ENCODE data around the gene DRD4. TPM values are rescaled to one million over a fixed set of nuclear protein-coding genes. Genes with fewer than 3 reads are reported as not detected.

Gene DRD4
- total and polyA plus RNA-seq, 2 of the 8 experiments (the other 6 are each of a cell fraction or from before 2014, with no cell fraction given) = 3.4 to 4.9 TPM

- Histone ChIP-seq H4K91ac (replicated peaks; ENCODE audit: insufficient read length, low read length) (no peak overlapping the region), H3K9ac (replicated peaks in 1 of 4; ENCODE audit: extremely low read depth in 1 of 4, low read depth in 3 of 4, low read length in 3 of 4) (no peak overlapping the region; a peak in 1 of 7 replicates), H3K23ac (ENCODE audit: insufficient read length) (no peak overlapping the region), H2BK12ac (ENCODE audit: low read depth, low read length) (no peak overlapping the region), H2AK5ac (ENCODE audit: low read depth, low read length) (no peak overlapping the region), H2BK5ac (ENCODE audit: low read depth, low read length) (no peak overlapping the region), H3K36me3 (ENCODE audit: control insufficient read depth in 2 of 4, insufficient read depth in 4 of 4, low read length in 3 of 4) (peaks cover 30 to 79% (median 57%) of the 10 kb centered on the region in 4 experiments), H3K9me3 (ENCODE audit: insufficient read depth in 2 of 2, low read depth in 1 of 2, low read length in 1 of 2) (no peaks in the 10 kb centered on the region), H2BK15ac (ENCODE audit: low read length) (no peak overlapping the region), H4K20me1 (replicated peaks in 1 of 2; ENCODE audit: control insufficient read depth in 1 of 2, insufficient read depth in 2 of 2, low read length in 2 of 2) (peaks cover 4 to 15% of the 10 kb centered on the region in 2 experiments), H4K8ac (ENCODE audit: extremely low read depth, insufficient read depth, low read length) (no peak overlapping the region), H3K4me3 (ENCODE audit: extremely low read depth in 1 of 4, insufficient read depth in 2 of 4, low read depth in 3 of 4, low read length in 4 of 4) (no peak overlapping the region), H3K4me1 (replicated peaks in 1 of 4; ENCODE audit: control insufficient read depth in 3 of 4, insufficient read depth in 4 of 4, low read length in 3 of 4) (no peaks in the 10 kb centered on the region), H3K27me3 (replicated peaks in 1 of 4; ENCODE audit: control insufficient read depth in 3 of 4, extremely low read depth in 1 of 4, insufficient read depth in 3 of 4, low read length in 3 of 4) (no peaks in the 10 kb centered on the region), H3K27ac (ENCODE audit: low read depth, low read length) (no peak overlapping the region; the same call in 1 of the 2 replicates), H3K79me1 (ENCODE audit: low read depth, low read length) (peaks cover 4% of the 10 kb centered on the region; the same call in 1 of the 2 replicates), H3K56ac (replicated peaks; ENCODE audit: insufficient read length, low read depth, low read length) (no peak overlapping the region), H3K4me2 (ENCODE audit: insufficient read depth in 1 of 2, low read depth in 2 of 2, low read length in 2 of 2) (no peak overlapping the region), H2BK20ac (ENCODE audit: low read length) (no peak overlapping the region), H2BK120ac (replicated peaks; ENCODE audit: low read depth, low read length) (no peak overlapping the region), H3K79me2 (ENCODE audit: control insufficient read depth in 1 of 2, insufficient read depth in 2 of 2, low read length in 2 of 2) (no peaks in the 10 kb centered on the region), H4K5ac (ENCODE audit: insufficient read length, low read depth, low read length) (no peak overlapping the region), H3K23me2 (ENCODE audit: low read depth, low read length) (no peaks in the 10 kb centered on the region), H3K18ac (ENCODE audit: extremely low read depth, low read length) (no peak overlapping the region), H3K14ac (ENCODE audit: insufficient read length) (no peak overlapping the region), H2AFZ (ENCODE audit: low read length) (no peak overlapping the region), H3K4ac (replicated peaks; ENCODE audit: insufficient read length, low read depth, low read length) (no peak overlapping the region)
- DNase-seq (ENCODE audit: low read depth in 1 of 2, low spot score in 2 of 2) = no peak
- FAIRE-seq = no peak
- WGBS, 2 experiments (ENCODE audit: extremely low coverage in 1 of 2, insufficient coverage in 1 of 2, insufficient read length in 1 of 2, insufficient replicate concordance in 2 of 2, low coverage in 1 of 2, low lambda C conversion rate in 2 of 2, missing lambda C conversion rate in 1 of 2) = 95% methylated on average over 13 of the region's 13 CpGs; no CpG with 5 or more reads in 1 of the 2 experiments
- CTCF ChIA-PET (ENCODE audit: partially characterized antibody) = interaction anchor here (0.7 to 1.8 kb wide), 4 partner anchors 9 to 38 kb away, joined by 3 read pairs; no protein-coding TSS in a partner anchor
- POLR2A ChIA-PET (ENCODE audit: partially characterized antibody) = no interaction called here
- TF ChIP-seq JUND (IDR thresholded peaks at IDR 0.05; ENCODE audit: low read length) (no peak), BCL11A (IDR thresholded peaks at IDR 0.05; ENCODE audit: low read depth in 2 of 2, low read length in 2 of 2) (no peak), USF2 (IDR thresholded peaks at IDR 0.05; ENCODE audit: low read length) (no peak), SP2 (IDR thresholded peaks at IDR 0.05; ENCODE audit: low read length) (no peak), GABPA (IDR thresholded peaks at IDR 0.05; ENCODE audit: borderline replicate concordance, insufficient read depth, low read length) (no peak)
These were observed 33.9 kb upstream of the DRD4 start for GRCh38 chr11:603154-603553.

All from H1 (cell line).